ENCODE results near the gene JAGN1.
"Not testable (repeated sequence)": the region's sequence is repeated elsewhere in the genome, so short reads cannot be mapped to it uniquely, and the experiment has no call there.

The JAGN1 gene

GRCh38 chr3:9928158-9928557 lies 37.7 kb downstream of the JAGN1 start:
- DNase-seq = no peak

GRCh38 chr3:9930804-9931418 lies 40.5 kb downstream of the JAGN1 start:
- DNase-seq = no peak

- DNase-seq = no peak
Observed at GRCh38 chr3:9932535-9932842, 42.1 kb downstream of the JAGN1 start.

- peak; percentile 80 to 84 (median 82) for DNase-seq
Observed at GRCh38 chr3:9932843-9933560, 42.6 kb downstream of the JAGN1 start.

- peak; percentile 82 to 94 (median 94) for DNase-seq
Observed at GRCh38 chr3:9933561-9934234, 43.3 kb downstream of the JAGN1 start, which contains the start of gene CRELD1. CRELD1 (plus strand) TSS chr3:9933834; CDS start chr3:9934439, 605 bp downstream.

- no peak for DNase-seq
Observed at GRCh38 chr3:9934235-9934621, 43.8 kb downstream of the JAGN1 start.

GRCh38 chr3:9934993-9935392 lies 44.6 kb downstream of the JAGN1 start:
- no peak for DNase-seq

GRCh38 chr3:9935966-9936510 lies 45.6 kb downstream of the JAGN1 start:
- DNase-seq = no peak

GRCh38 chr3:9937486-9938238 lies 47.3 kb downstream of the JAGN1 start:
- DNase-seq = no peak

GRCh38 chr3:9938966-9939365 lies 48.6 kb downstream of the JAGN1 start:
- no peak for DNase-seq

- DNase-seq = not testable (repeated sequence)
Observed at GRCh38 chr3:9939906-9940305, 49.5 kb downstream of the JAGN1 start.

GRCh38 chr3:9940746-9941145 lies 50.3 kb downstream of the JAGN1 start:
- no peak for DNase-seq

- no peak for DNase-seq
Observed at GRCh38 chr3:9942164-9942563, 51.8 kb downstream of the JAGN1 start.

GRCh38 chr3:9942934-9943690 lies 52.7 kb downstream of the JAGN1 start:
- DNase-seq = no peak

Data from activated CD4-positive, CD25-positive, alpha-beta regulatory T cell (primary cell).